Activated T-cell treated with anti-CD3 and anti-CD28 coated beads for 48 hours (primary cell): ENCODE data around the gene BROX.
"Not testable (repeated sequence)": the region's sequence is repeated elsewhere in the genome, so short reads cannot be mapped to it uniquely, and the experiment has no call there.

Experiments
- DNase-seq: peaks from one replicate; pipeline ENCODE4 v3.0.0-alpha.2; 2020; ENCODE audit warnings: low read depth

Gene BROX

GRCh38 chr1:222732216-222733159 is 20.1 kb downstream of the BROX start:
- no peak for DNase-seq

GRCh38 chr1:222734740-222735139 is 22.4 kb downstream of the BROX start:
- no peak for DNase-seq

DNA sequence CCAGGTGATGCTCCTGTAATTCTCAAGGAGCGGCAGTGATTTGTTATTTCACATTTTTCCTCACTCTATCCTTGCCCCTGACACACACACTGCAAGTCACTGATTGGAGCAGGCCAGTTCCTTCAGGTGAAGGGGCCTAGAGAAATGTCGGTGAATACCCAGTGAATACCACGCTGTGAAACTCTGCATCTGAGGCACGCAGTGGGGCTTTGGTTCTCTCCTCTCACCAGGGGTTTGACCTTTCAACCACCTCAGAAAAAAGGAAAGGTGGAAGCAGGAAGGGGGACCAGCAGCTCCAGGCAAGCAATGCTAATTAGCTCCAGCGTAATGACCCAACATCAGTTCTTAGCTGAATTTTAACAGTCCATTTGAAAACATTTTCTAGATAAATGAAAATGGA is 24.1 kb downstream of the BROX start:
- no peak for DNase-seq

- no peak for DNase-seq
Measured at GRCh38 chr1:222736972-222737371, 24.6 kb downstream of the BROX start, which contains the start of gene FAM177B. Gene FAM177B, plus strand, starts transcription at chr1:222737202. Its CDS starts 9,344 bp downstream, at chr1:222746546.

GRCh38 chr1:222739465-222739864 is 27.1 kb downstream of the BROX start:
- no peak for DNase-seq

- DNase-seq, result no peak
Measured at GRCh38 chr1:222739929-222740328, 27.6 kb downstream of the BROX start.

GRCh38 chr1:222741630-222742457 is 29.5 kb downstream of the BROX start:
- not testable (repeated sequence) for DNase-seq

DNA sequence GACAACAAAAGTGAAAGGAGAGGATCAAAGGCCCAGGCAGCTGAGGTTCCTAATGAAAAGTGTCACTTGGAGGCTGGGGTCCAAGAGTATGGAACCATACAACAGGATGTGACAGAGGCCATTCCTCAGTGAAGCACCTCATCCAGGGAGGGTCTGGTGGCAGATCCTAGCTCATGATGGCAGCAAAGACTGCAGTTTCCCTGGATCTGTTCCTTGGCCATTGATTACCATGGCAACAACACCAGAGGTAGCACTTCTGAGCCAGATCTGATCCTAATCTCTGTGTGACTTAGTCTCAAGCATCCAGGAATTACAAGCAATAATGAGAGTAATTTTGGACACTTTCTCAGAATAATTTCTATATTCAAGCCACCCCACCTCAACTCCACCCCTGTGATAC is 37.6 kb downstream of the BROX start:
- no peak for DNase-seq

GRCh38 chr1:222750651-222751050 is 38.3 kb downstream of the BROX start:
- DNase-seq, result no peak

DNA sequence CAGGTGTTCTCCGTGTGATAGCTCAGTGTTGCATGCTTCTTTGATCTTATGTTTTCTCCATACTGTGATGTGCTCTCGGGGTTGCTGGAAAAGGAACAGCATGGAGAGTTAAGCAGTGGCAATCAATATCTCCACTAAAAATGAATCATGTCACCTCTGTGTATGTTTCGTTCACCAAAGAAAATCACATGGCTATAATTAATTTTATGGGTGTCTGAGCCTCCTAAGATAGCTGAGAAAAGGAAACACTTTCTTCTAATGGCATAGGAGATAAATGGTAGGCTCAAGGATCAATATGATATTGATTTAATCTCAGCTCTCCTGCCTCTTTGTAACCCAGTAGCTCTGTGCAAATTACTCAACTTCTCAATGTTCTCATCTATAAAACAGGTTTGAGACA is 38.9 kb downstream of the BROX start:
- no peak for DNase-seq

- no peak for DNase-seq
Measured at GRCh38 chr1:222754366-222755139, 42.2 kb downstream of the BROX start.

GRCh38 chr1:222757646-222758268 is 45.4 kb downstream of the BROX start:
- DNase-seq, result no peak

DNA sequence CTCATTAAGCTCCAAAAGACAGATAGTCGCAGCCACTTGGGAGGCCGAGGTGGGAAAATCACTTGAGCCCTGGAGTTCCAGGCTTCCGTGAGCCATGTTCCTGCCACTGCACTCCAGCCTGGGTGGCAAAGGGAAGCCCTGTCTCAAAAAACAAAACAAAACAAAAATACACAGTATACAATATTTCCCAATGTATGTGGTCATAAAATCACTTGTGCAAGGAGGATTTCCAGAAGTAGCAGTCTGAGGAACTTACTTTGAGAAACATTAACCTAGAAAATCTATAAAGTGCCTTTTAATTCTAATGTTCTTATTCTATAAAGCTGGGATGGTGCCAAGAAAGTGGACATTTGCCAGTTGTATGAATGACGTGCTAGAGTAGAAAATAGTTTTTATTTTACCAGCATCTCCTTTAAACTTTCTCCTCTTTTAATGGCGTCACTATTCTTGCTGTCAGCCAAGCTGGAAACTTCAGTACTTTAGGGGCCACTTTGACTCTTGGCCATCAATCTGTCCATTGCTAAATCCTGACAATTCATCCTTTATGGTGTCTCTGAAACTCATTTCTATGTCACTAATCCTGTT is 47.2 kb downstream of the BROX start:
- no peak for DNase-seq

GRCh38 chr1:222761083-222761482 is 48.7 kb downstream of the BROX start:
- DNase-seq, result no peak

- DNase-seq, result not testable (repeated sequence)
Measured at GRCh38 chr1:222762178-222762577, 49.8 kb downstream of the BROX start.

- no peak for DNase-seq
Measured at GRCh38 chr1:222767152-222767571, 54.8 kb downstream of the BROX start.

- DNase-seq, result no peak
Measured at GRCh38 chr1:222768592-222768991, 56.2 kb downstream of the BROX start.

- no peak for DNase-seq
Measured at GRCh38 chr1:222769181-222769580, 56.8 kb downstream of the BROX start.

DNA sequence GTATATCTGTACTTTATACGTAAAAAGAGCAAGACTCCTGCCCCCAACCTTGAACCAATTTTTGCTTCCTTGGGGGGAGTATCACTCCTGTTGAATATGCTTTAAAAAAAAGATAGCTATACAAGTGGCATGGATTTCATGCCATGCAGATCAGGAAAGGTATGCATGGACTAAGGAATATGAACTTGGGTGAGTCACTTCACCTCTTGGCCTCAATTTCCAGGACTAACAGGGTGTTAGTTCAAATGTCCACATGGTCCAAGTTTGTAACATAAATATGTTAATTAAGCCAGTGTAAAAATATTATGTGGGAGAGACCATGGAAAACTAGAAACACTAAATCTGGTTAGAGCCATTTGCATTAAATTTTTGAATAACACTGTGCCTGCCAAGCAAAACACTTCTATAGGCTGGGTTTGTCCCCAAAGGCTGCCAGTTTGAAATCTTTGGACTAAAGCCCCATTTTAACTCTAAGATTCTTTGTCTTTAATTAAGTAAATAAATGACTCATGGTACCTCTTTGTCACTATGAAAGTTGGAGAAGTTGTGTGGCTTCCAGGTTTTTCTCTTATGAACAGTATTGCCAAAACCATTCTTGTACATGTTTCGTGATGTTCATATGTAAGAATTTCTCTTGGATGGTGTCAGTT is 57.7 kb downstream of the BROX start:
- DNase-seq, result no peak

- no peak for DNase-seq
Measured at GRCh38 chr1:222772996-222773379, 60.6 kb downstream of the BROX start.

DNA sequence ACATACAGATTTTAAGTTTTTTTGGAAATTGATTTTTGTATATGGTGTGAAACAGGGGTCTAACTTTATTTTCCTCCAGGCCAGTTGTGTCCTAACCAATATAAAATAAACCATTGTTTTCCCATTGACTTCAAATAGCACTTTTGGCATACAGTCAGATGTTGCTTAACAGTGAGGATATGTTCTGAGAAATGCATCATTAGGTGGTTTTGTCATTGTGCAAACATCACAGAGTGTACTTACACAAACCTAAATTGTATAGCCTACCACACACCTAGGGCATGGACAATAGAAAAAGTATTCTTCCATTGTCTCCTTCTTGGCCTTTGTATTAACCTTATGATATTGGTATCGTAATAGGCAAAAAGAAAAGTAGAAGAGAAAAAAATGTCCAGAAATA is 65.1 kb downstream of the BROX start:
- no peak for DNase-seq
